ENCODE data around the gene UNC13D. TPM values are rescaled to one million over a fixed set of nuclear protein-coding genes. Genes with fewer than 3 reads are reported as not detected.
A peak's percentile ranks its signal among the peaks of the same experiment; 100 is the strongest.
"Not testable (repeated sequence)": the region's sequence is repeated elsewhere in the genome, so short reads cannot be mapped to it uniquely, and the experiment has no call there.

The UNC13D gene
- total RNA-seq, 1 donor from 2014 or later, result 8.5 TPM

DNA sequence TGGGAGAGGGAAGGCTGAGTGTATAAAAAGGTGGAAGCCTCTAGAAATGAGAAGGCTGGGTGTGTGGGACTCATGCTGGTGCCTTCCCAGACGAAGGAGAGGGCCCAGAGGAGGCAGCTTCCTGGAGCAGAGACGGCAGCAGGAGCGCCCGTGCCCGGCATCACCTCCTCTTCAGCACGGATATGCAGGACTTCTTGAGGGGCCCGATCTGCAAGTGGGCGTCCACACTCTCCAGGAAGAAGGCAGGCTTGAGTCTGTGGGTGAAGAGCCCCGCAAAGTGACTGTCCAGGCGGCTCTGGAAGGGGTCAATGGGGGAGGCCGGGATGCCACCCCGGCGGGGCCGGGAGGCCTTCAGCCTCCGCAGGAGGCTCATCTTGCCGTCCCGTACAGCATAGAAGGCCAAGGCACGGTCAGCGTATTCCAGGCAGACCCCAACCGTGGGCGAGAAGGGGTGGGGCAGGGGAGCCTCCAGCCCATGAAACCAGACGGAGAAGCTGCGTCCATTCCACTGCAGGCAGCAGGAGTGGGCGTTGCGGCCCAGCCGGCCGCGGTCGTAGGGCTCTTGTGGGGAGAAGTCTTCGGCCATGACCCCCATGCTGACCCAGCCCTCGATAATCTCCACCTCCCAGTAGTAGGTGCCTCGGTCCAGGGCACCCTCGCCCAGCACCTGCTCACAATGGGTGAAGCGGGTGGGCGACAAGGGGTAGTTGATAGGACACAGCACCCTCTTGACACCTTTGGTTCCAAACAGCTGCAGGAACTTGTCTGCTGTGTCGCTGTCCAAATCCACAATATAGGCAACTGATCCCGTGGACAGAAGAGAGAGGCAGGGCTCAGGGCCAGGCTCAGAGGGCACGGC, 30.3 kb upstream of the UNC13D start:
- DNase-seq, result no peak

DNA sequence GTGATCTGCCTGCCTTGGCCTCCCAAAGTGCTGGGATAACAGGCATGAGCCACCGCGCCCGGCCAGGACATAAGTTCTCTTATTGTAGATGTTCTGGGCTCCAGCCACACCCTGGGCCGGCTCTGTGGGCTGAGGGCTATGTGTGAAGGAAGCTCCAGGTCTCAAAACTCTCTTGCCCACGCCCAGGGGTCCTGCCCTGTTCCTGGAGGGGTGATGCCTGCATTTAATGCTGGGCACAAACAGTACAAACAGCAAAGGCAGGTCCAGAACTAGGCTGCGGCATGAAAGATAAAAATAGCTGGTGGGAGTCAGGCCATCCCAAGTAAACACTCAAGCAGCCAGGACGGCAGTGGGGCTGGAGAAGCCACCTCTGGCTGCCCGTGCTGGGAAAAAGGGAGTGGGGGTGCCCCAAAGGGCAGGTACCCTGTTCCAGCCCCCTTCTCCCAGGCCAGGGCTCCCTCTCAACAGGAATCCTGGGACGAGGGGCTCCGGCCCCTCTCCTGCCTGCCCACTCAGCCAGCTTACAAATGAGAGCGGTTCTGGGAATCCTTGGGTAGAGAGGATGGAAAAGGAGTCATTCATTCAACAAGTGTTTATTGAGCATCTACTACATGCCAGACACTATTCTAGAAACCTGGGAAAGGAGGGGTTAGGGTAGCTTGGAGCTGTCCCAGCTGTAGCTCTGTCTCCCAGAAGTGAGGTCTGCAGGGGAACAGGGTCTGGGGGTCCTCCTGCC, 29.6 kb upstream of the UNC13D start:
- DNase-seq, result no peak

DNA sequence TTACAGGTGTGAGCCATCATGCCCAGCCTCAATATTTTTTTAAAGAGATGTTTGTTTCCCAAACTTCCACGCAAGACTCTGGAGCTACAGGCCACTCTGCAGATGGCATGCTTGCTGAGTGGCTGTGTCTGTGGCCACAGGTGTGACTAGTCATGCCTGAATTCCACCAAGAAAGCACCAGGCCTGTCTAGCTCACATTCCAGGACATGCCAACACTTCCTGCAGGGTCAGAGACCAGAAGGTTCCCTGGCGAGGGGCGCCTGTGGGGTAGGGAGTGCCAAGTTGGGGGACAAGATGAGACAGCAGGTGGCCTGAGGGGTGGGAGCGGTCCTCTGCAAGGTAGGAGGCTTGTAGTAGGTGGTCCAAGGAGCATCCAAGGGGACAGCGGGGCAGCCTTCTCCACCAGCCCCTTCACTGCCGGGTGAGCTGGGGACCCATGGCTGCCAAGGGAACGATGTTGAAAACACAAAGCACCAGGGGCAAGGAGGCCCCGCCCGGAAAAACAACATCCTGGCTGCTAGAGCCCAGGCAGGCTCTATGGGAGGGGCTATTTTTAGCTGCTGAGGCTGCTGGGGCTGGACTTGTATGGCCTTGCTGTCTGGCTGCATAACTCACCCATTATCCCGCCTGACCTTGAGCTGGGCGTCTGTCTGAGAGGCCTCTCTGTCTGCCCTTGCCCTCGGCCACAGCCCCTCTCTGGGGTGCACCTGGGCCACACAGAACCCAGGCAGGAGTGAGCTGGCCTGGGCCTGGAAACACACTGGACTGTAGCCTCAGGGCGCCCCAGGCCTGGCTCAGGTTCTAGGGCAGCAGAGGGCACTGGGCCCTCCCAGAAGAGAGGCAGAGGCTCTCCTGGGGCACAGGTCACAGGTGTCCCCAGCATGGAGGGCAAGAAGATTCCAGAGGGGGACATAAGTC, 28.5 kb upstream of the UNC13D start:
- DNase-seq, result peak; percentile 61

GRCh38 chr17:75870228-75870627, 26.0 kb upstream of the UNC13D start:
- DNase-seq, result not testable (repeated sequence)

DNA sequence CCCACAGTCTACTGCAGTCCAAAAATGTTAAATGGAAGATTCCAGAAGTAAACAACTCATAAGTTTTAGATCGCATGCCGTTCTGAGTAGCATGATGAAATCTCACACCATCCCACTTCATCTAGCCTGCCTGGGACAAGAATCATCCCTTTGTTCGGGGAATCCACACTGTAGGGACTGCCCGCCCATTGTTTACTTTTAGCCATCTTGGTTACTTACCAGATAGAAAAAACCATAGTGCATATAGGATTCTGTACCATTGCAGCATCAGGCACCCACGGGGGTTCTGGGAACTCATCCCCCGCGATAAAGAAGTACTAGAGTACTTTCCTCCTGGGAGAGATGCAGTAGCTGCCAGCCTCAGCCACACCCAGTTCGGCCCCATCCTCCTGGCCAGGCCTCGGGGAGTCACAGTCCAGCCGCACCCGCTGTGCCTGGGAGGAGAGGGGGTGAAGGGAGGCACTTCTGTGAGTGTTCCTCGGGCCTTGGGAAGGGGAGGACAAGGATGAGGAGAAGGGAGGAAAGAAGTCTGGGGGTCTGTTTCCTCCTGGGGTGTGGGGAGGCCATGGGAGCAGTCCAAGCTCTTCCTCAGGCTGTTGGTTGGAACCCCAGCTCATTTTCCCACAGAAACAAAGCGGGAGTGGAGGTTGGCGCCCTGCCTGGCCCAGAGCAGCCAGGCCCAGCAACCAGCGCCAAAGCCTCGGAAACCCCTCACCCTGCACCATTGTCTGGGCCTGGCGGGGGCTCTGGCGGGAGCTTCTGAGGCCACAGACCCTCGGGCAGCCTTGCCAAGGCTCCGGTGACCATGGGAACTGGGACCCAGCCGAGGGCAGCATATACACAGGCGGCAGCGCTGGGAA, 25.3 kb upstream of the UNC13D start:
- DNase-seq, result peak; percentile 22

- not testable (repeated sequence) for DNase-seq
Observed at GRCh38 chr17:75868730-75869281, 24.6 kb upstream of the UNC13D start.

DNA sequence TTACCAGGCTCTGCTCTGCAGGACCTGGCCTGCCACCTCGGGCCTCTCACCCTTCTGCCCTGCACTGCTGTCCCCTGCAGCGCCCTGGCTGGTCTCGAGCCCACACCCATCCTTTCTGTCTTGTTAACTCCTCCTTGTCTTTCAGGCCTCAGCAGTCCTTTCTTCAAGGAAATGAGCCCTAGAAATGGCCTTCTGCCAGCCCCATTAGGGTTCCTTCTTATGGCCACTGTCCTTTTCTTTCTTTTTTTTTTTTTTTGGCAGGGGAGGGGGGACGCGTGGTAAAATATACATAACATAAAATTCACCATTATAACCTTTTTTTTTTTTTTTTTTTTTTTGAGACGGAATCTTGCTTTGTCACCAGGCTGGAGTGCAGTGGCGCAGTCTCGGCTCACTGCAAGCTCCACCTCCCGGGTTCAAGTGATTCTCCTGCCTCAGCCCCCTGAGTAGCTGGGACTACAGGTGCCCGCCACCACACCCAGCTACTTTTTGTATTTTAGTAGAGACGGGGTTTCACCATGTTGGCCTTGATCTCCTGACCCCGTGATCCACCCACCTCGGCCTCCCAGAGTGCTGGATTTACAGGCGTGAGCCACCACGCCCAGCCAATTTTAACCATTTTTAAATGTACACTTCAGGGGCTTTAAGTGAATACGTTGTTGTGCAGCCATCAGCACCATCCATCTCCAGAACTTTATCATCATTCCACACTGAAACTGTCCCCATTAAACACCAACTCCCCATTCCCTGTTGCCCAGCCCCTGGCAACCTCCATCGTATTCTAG, 21.4 kb upstream of the UNC13D start:
- DNase-seq, result not testable (repeated sequence)

- DNase-seq, result not testable (repeated sequence)
Observed at GRCh38 chr17:75864887-75865286, 20.7 kb upstream of the UNC13D start.

DNA sequence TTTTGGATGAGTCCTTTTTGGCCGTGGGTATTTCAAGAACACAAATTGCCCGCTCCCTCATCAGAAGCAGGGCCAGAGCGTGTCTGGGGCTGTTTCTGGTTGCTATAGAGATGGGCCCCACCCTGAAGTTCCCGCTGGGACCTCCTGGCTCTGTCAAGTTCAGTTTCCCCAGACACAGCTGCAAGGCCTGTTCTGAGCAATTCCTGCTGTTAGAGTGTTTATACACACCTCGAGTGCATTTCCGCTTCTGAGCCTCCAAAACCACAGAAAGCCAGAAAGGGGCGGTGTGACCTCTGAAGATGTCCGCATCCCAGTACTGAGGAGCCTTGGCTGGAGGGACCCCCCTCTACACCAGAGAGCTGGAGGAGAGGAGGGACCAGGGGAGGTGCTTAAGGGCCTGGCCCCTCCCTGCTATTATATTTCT, 20.3 kb upstream of the UNC13D start:
- peak; percentile 66 for DNase-seq

DNA sequence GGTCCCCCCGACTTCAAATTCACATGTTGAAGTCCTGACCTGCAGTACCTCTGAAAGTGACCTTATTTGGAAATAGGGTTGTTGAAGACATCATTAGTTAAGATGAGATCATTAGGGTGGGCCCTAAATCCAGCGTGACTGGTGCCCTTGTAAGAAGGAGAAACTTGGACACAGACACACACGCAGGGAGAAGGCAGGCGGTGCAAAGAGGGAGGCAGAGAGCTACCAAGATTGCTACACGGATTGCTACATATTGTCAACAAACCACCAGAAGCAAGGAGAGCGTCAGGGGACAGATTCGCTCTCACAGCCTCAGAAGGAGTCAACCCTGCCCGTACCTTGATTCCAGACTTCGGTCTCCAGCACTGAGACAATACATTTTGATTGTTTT, 17.7 kb upstream of the UNC13D start:
- DNase-seq, result no peak

DNA sequence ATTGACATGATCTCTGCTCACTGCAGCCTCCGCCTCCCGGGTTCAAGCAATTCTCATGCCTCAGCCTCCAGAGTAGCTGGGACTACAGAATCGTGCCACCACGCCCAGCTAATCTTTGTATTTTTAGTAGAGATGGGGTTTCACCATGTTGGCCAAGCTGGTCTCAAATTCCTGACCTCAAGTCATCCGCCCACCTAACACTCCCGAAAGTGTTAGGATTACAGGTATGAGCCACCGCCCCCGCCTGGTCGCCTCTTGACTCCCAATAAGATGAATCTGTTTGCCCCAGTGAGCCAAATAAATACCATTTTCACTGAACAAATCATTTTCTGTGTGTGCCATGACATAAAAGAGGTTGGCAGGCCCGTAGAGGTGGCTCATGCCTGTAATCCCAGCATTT, 15.2 kb upstream of the UNC13D start:
- DNase-seq, result not testable (repeated sequence)

- peak; percentile 30 for DNase-seq
Observed at GRCh38 chr17:75856062-75856756, 12.0 kb upstream of the UNC13D start.

DNA sequence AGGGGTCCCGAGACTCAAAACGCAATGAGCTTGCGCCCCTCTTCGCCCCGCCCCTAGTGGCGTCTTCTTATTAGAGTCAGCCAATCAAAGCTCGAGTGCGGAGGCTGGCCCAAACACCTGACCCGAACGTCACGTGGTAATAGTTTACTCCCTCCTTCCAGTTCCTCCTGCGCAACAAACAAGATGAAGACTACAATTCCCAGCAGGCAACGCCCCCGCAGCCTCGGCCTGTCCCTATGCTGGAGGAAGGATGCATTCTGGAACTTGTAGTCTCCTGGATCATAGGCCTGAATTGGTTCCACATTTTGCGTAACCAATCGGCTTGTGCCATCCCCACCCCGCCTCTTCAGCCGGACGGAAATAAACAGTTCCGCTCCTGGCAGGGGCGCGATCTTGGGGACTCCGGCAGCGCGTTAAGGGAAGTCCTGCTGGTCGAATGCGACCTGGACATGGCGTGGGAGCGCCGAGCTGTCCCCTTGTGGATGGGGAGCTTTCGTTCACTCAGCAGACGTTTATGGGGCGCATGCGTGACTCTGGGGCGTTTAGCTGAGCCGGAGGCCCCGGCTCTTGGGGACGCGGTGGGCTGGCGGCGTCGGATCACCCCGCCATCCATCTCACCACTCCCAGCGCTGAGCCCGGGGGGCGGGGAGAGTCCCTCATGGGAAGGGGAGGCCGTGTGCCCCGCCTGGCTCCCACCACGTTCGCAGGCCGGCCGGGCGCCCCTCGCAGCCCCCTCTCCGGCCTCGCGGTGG, 11.3 kb upstream of the UNC13D start, which contains the start of gene WBP2:
Gene WBP2, minus strand, starts transcription at position 26 of the 752 bp plus-strand sequence. CDS start 38 bp downstream, outside the sequence.
- DNase-seq, result peak; percentile 100

DNA sequence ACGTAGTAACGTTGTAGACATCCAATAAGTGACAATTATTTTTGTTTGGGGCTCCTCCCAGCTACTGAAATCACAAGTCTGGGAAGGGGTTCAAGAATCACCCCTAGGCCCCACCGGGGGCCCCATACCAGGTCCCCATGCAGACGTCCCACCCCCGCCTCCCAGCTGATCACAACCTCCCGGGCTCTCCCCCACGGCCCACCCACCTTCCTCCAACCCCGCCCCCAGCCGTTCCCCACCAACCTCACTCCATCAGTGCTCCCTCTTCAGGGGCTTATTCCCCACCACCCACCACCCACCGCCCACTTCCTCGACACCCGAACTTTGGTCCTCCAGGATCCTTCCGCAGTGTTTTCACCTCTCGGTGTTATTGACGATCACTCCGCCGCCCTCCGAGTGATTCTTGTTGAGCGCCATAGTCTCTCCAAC, 10.7 kb upstream of the UNC13D start:
- DNase-seq, result peak; percentile 83

DNA sequence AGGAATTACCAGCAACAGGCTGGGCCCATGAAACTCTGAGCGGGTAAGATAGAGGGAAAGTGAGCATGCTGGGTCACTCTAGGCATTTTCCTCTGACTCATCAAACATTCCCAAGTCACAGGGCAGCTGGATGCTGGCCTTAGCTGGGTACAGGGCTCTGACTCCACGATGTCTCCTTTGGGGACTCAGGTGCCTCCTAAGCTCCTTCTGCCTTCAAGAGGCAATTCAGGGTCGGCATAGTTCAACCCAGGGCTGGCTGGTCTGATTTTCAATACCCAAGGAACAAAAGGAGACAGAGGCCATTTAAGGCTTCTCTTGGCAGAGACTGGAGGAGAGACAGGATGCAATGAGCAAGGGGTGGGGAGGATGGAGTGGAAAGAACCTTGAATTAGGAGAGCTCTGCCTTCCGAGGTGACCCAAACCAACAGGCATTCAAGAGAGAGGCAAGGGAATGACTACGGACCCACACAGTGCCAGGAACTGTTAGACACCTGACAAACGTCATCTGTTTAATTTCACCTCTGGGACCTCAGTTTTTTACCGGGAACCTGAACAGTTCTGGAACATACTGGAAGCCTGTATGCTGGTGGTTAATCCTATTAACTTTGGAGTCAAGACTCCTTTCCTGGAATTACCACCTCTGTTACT, 10.0 kb upstream of the UNC13D start:
- DNase-seq, result no peak

- DNase-seq, result no peak
Observed at GRCh38 chr17:75853433-75853832, 9.2 kb upstream of the UNC13D start.

DNA sequence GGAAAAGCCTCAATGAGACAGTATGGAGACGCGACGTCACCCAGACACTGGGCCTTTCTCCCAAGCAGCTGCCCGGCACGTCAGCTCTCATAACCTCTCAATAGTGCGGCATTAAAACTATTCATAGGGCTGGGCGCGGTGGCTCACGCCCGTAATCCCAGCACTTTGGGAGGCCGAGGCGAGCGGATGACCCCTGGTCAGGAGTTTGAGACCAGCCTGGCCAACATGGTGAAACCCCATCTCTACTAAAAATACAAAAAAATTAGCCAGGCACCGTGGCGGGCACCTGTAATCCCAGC, 7.4 kb upstream of the UNC13D start:
- DNase-seq, result not testable (repeated sequence)

All from skin of body (tissue), 2 donors.